ENCODE measurements around the gene GH1.

DNA sequence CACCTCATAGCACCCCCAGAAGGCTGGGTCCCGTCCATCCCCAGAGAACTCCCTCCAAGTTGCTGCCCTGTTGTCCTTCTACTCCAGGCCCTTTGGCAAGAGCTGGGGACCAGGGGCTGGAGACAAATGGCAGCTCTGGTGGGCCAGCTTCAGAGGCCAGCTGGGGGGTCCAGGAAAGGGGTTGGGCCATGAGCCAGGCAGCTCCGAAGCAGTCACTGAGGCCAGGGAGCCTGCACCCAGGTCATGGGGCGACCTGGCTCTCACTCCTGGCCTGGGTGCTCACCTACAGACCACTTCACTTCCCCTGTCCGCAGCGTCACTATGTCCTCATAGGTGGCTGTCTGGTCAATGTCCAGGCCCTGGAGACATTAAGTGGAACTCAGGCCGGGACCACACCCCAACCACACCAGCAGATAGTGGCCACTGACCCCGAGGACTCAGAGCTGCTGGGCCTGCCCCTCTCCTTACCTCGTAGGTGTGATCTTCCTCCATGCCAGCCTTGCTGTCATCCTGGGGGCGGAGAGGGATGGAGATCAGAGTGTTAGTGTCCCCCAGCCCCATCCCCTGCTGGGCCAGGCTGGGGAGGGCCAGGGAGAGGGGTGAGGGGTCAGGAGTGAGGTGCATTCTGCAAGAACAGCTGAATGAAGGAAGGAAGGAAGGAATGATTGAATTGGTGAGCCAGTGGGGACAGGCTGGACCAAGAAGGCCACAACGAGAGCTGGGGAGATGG is 10.5 kb upstream of the GH1 start:
- TF ChIP-seq CTCF (IDR thresholded peaks at IDR 0.05; ENCODE audit: poor library complexity): no peak
- no peak for TF ChIP-seq EZH2 (IDR thresholded peaks at IDR 0.05; ENCODE audit: borderline replicate concordance)
- no peak for TF ChIP-seq EZH2phosphoT487 (IDR thresholded peaks at IDR 0.05; ENCODE audit: low read depth, severe bottlenecking, unreplicated experiment)
